ENCODE results near the gene AKT1S1. TPM values are rescaled to one million over a fixed set of nuclear protein-coding genes. Genes with fewer than 3 reads are reported as not detected.

The AKT1S1 gene
- polyA plus RNA-seq, 1 experiment, result 42.0 TPM

DNA sequence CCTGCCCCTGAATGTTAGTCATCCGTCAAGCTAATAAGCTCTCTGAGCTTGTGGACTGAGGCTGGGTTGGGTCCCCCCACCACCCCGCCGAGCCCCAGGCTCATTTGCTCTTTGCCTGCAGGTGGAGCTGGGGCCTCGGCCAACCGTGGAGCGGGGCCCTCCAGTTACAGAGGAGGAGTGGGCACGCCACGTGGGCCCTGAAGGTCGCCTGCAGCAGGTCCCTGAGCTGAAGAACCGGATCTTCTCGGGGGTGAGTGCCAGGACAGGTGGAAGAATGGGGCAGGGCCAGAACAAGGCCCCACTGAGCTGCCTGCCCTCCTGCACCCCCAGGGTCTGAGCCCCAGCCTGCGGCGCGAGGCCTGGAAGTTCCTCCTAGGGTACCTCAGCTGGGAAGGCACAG is 5.5 kb upstream of the AKT1S1 start:
- Histone ChIP-seq H3K36me3 (ENCODE audit: control insufficient read depth, insufficient read depth, low read length) (peaks cover 45% of the 10 kb centered on the region), H3K27me3 (ENCODE audit: control insufficient read depth, insufficient read depth, low read length) (no peaks in the 10 kb centered on the region), H3K4me3 (ENCODE audit: low read depth, low read length) (no peak overlapping the region)
- no peak for DNase-seq (ENCODE audit: low read depth)
- POLR2A ChIA-PET, result no interaction called here
- TF ChIP-seq, protein P1, sequence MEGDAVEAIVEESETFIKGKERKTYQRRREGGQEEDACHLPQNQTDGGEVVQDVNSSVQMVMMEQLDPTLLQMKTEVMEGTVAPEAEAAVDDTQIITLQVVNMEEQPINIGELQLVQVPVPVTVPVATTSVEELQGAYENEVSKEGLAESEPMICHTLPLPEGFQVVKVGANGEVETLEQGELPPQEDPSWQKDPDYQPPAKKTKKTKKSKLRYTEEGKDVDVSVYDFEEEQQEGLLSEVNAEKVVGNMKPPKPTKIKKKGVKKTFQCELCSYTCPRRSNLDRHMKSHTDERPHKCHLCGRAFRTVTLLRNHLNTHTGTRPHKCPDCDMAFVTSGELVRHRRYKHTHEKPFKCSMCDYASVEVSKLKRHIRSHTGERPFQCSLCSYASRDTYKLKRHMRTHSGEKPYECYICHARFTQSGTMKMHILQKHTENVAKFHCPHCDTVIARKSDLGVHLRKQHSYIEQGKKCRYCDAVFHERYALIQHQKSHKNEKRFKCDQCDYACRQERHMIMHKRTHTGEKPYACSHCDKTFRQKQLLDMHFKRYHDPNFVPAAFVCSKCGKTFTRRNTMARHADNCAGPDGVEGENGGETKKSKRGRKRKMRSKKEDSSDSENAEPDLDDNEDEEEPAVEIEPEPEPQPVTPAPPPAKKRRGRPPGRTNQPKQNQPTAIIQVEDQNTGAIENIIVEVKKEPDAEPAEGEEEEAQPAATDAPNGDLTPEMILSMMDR (IDR thresholded peaks at IDR 0.05; ENCODE audit: insufficient read depth, low read depth, low read length), result no peak
- CTCF ChIA-PET, result no interaction called here

DNA sequence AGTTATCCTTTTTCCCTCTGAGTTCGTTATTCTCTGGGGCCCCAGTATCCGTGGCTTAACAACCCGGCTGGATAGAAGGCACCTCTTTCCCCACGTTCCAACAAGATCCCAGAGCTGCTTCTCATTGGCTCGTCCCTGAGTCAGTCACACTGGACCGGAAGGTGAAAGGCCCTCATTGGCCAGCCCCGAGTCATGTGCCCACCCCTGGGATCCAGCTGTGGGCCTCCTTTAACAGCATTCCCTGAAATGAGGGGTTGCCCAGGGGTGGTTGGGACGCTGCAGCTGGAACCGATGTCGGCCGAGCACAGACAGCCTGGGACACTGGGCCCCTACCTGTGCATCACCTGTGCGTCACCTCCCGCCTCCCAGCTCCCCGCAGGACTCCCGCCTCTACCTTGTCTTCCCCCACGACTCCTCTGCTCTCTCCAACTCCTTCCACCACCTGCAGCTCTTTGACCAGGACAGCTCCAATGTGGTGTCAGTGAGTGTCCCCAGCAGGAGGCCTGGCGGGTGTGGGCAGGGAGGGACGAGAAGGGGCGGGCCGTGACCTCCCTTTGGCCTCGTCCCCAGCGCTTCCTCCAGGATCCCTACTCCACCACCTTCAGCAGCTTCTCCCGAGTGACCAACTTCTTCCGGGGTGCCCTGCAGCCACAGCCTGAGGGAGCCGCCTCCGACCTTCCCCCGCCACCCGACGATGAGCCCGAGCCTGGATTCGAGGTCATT is 4.7 kb upstream of the AKT1S1 start:
- CTCF ChIA-PET, result interaction anchor here (1.5 kb wide), 1 partner anchor 9 kb away, joined by 4 read pairs; no protein-coding TSS in a partner anchor
- TF ChIP-seq, protein P1 (IDR thresholded peaks at IDR 0.05; ENCODE audit: insufficient read depth, low read depth, low read length), result no peak
- Histone ChIP-seq H3K4me3 (ENCODE audit: low read depth, low read length) (no peak overlapping the region), H3K36me3 (ENCODE audit: control insufficient read depth, insufficient read depth, low read length) (peaks cover 45% of the 10 kb centered on the region), H3K27me3 (ENCODE audit: control insufficient read depth, insufficient read depth, low read length) (no peaks in the 10 kb centered on the region)
- no peak for DNase-seq (ENCODE audit: low read depth)
- POLR2A ChIA-PET, result no interaction called here

DNA sequence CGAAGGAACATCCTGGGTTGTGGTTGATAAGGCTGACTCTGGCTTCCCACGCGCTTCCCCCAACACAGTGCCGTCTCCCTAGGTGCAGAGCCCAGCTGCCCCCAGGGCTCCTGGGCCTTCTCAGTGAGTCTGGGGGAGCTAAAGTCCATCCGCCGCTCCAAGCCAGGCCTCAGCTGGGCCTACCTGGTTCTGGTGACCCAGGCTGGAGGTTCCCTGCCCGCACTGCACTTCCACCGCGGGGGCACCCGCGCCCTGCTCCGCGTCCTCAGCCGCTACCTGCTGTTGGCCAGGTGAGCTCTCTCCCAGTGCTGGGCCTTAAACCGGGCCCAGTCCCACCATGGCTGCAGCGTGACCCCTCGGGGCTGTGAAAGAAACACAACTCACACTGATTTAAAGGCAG is 4.0 kb upstream of the AKT1S1 start:
- CTCF ChIA-PET, result interaction anchor here (1.5 kb wide), 1 partner anchor 10 kb away, joined by 4 read pairs; no protein-coding TSS in a partner anchor
- H3K36me3 ChIP-seq (ENCODE audit: control insufficient read depth, insufficient read depth, low read length), result peaks cover 45% of the 10 kb centered on the region

DNA sequence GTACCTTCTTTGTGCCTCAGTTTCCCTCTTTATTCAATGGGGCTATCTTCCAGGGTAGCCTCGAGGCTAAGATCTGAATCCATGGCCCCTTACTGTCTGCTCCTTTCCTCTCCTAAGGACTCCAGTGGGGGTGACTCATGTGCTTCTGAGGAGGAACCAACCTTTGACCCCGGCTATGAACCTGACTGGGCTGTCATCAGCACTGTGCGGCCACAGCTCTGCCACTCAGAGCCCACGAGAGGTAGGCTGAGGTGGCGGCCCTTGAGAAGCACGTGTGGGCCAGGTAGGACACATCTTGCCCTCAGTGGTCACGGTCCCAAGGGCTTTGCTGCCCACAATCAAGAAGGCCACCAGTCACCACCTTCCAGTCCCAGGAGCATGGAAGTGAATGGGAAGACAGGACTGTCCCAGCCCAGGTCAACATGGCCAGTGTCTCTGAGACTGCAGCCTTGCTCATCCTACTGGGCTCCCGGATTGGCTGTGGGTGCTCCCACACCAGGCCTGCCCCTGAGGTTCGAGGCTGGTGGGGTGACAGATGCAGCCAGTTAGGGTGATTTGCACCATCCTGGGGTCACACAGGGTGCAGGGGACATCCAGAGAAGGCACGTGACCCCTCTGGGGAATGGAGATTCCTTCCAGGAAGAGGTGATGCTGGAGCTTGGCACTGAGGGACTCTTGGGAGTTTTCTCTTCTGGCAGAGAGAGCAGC is 3.2 kb upstream of the AKT1S1 start:
- no peaks in the 10 kb centered on the region for H3K27me3 ChIP-seq (ENCODE audit: control insufficient read depth, insufficient read depth, low read length)
- ChIA-PET CTCF (interaction anchor here (1.0 kb wide), 1 partner anchor 16 kb away, joined by 3 read pairs; the partner anchor contains the start of gene IL4I1), POLR2A (no interaction called here)
- DNase-seq (ENCODE audit: low read depth), result no peak
- TF ChIP-seq, protein P1 (IDR thresholded peaks at IDR 0.05; ENCODE audit: insufficient read depth, low read depth, low read length), result no peak
- peaks cover 45% of the 10 kb centered on the region for H3K36me3 ChIP-seq (ENCODE audit: control insufficient read depth, insufficient read depth, low read length)
- H3K4me3 ChIP-seq (ENCODE audit: low read depth, low read length), result no peak overlapping the region

More for the DNA sequence above, 4.0 kb upstream of the AKT1S1 start:
- TF ChIP-seq, protein P1 (IDR thresholded peaks at IDR 0.05; ENCODE audit: insufficient read depth, low read depth, low read length), result no peak
- Histone ChIP-seq H3K4me3 (ENCODE audit: low read depth, low read length) (no peak overlapping the region), H3K27me3 (ENCODE audit: control insufficient read depth, insufficient read depth, low read length) (no peaks in the 10 kb centered on the region)
- no peak for DNase-seq (ENCODE audit: low read depth)
- POLR2A ChIA-PET, result no interaction called here

DNA sequence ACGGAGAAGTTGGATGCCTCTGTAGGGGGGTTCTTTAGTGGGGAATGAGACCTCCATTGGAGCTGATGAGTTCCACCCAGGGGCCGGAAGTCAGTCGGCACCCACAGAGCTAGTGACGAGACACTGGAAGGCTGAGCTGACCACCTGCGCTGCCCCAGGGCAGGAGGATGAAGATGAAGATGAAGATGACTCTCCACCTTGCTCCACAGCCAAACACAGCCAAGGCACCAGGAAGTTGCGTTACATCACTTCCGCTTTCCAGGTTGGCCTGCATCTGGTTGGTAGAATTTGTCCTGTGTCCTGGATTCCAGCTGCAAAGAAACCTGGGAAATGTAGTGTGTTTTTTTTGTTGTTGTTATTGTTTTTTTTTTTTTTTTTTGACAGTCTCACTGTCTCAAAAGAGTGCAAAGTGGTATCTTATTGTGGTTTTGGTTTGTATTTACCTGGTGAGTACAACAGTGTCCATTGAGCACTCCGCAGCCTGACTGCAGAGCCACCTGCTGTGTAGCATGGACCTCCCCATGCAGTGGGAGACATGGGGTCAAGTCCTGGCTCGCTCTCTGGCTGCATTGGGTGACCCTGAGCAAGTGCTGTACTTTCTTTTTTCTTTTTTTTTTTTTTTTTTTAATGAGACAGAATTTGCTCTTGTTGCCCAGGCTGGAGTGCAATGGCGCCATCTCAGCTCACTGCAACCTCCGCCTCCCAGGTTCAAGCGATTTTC is 2.2 kb upstream of the AKT1S1 start:
- no peaks in the 10 kb centered on the region for H3K27me3 ChIP-seq (ENCODE audit: control insufficient read depth, insufficient read depth, low read length)
- no peak overlapping the region for H3K4me3 ChIP-seq (ENCODE audit: low read depth, low read length)
- peaks cover 40% of the 10 kb centered on the region for H3K36me3 ChIP-seq (ENCODE audit: control insufficient read depth, insufficient read depth, low read length)
- DNase-seq (ENCODE audit: low read depth), result no peak
- ChIA-PET POLR2A (no interaction called here), CTCF (interaction anchor here (1.0 kb wide), 1 partner anchor 17 kb away, joined by 3 read pairs; the partner anchor contains the start of gene IL4I1)
- TF ChIP-seq, protein P1 (IDR thresholded peaks at IDR 0.05; ENCODE audit: insufficient read depth, low read depth, low read length), result no peak
